OCI-LY1 (cell line): ENCODE results near the gene DIP2C.

Experiments used
- H2AFZ ChIP-seq: fragments of 200-600 bp; sonication (generic), shearing (Covaris generic); 2 replicates; pipeline ENCODE4 v1.6.0; 2014; ENCODE audit warnings: antibody characterized with exemption, mild to moderate bottlenecking, low read length
- H3F3A ChIP-seq: fragments of 200-600 bp; sonication (generic), shearing (Covaris generic); 2 replicates; pipeline ENCODE4 v1.6.0; 2014; ENCODE audit warnings: mild to moderate bottlenecking, antibody characterized with exemption, low read length, moderate library complexity; ENCODE audit not compliant: insufficient read depth
- H3K27ac ChIP-seq: fragments of 200-600 bp; sonication (generic); 2 replicates; pipeline ENCODE4 v1.5.1; 2014; ENCODE audit warnings: low read length, mixed run types, mild to moderate bottlenecking, low read depth; ENCODE audit not compliant: poor library complexity, severe bottlenecking
- H3K27me3 ChIP-seq: fragments of 200-600 bp; sonication (generic); 2 replicates; pipeline ENCODE4 v1.6.0; 2014; ENCODE audit warnings: antibody characterized with exemption, mild to moderate bottlenecking, low read length, moderate library complexity; ENCODE audit not compliant: insufficient read depth
- H3K36me3 ChIP-seq: fragments of 200-600 bp; sonication (generic); 2 replicates; pipeline ENCODE4 v1.6.1; 2014; ENCODE audit warnings: mild to moderate bottlenecking, antibody characterized with exemption, low read length, moderate library complexity, mixed read lengths; ENCODE audit not compliant: insufficient read depth
- H3K4me1 ChIP-seq: fragments of 200-600 bp; sonication (generic); 2 replicates; pipeline ENCODE4 v1.5.1; 2014; ENCODE audit warnings: mild to moderate bottlenecking, low read length, moderate library complexity; ENCODE audit not compliant: insufficient read depth, severe bottlenecking
- H3K4me2 ChIP-seq: fragments of 200-600 bp; sonication (generic), shearing (Covaris generic); 2 replicates; pipeline ENCODE4 v1.6.1; 2014; ENCODE audit warnings: low read length
- H3K4me3 ChIP-seq: fragments of 200-600 bp; sonication (generic); 2 replicates; pipeline ENCODE4 v1.5.1; 2014; ENCODE audit warnings: low read length, low read depth, mild to moderate bottlenecking, mixed read lengths; ENCODE audit not compliant: poor library complexity, severe bottlenecking
- H3K79me2 ChIP-seq: fragments of 200-600 bp; shearing (Covaris generic); 2 replicates; pipeline ENCODE4 v1.6.1; 2016; ENCODE audit warnings: mixed run types, low read length, mixed read lengths; ENCODE audit not compliant: insufficient read depth
- H3K9ac ChIP-seq: fragments of 200-600 bp; sonication (generic), shearing (Covaris generic); 2 replicates; pipeline ENCODE4 v1.6.1; 2014; ENCODE audit warnings: mild to moderate bottlenecking, low read length, mixed read lengths
- H3K9me2 ChIP-seq: fragments of 200-600 bp; sonication (generic), shearing (Covaris generic); 2 replicates; pipeline ENCODE4 v1.6.1; 2014; ENCODE audit warnings: low read depth, mild to moderate bottlenecking, low read length, mixed read lengths
- H3K9me3 ChIP-seq: fragments of 200-600 bp; shearing (Covaris generic); 2 replicates; pipeline ENCODE4 v1.6.1; 2014; ENCODE audit warnings: low read length, mixed read lengths
- H4K20me1 ChIP-seq: fragments of 200-600 bp; sonication (generic), shearing (Covaris generic); 2 replicates; pipeline ENCODE4 v1.6.0; 2016; ENCODE audit warnings: mild to moderate bottlenecking, low read length; ENCODE audit not compliant: insufficient read depth
- CTCF ChIP-seq: fragments of 200-600 bp; sonication (generic), shearing (Covaris generic); IDR thresholded peaks from 2 replicates; pipeline ENCODE4 v1.5.1; 2017; ENCODE audit warnings: mild to moderate bottlenecking, antibody characterized with exemption, low read length, moderate library complexity, mixed read lengths
- EZH2 ChIP-seq: fragments of 200-600 bp; sonication (generic), shearing (Covaris generic); IDR thresholded peaks from 2 replicates; pipeline ENCODE4 v1.8.0; 2017; ENCODE audit warnings: borderline replicate concordance, mixed run types, mild to moderate bottlenecking, antibody characterized with exemption, low read length, moderate library complexity, mixed read lengths

DIP2C gene

GRCh38 chr10:535051-535450 is 154.4 kb downstream of the DIP2C start:
- no peaks in the 10 kb centered on the region for H3K9me3 ChIP-seq
- no peaks in the 10 kb centered on the region for H4K20me1 ChIP-seq
- no peaks in the 10 kb centered on the region for H3F3A ChIP-seq
- peak overlapping the region; percentile 97 for H3K27ac ChIP-seq
- peaks cover 82% of the 10 kb centered on the region for H3K4me1 ChIP-seq
- no peak overlapping the region for H2AFZ ChIP-seq
- H3K9ac ChIP-seq = peak overlapping the region; percentile 13; the same call in 1 of the 2 replicates
- H3K79me2 ChIP-seq = peaks cover 67% of the 10 kb centered on the region
- H3K36me3 ChIP-seq = peaks cover 43% of the 10 kb centered on the region; the same call in 1 of the 2 replicates
- H3K9me2 ChIP-seq = no peaks in the 10 kb centered on the region
- peak overlapping the region; percentile 46; the same call in 1 of the 2 replicates for H3K4me2 ChIP-seq
- peak overlapping the region; percentile 13 for H3K4me3 ChIP-seq
- no peak for TF ChIP-seq EZH2
- peak; percentile 21; the same call in 1 of the 2 replicates for TF ChIP-seq CTCF
- H3K27me3 ChIP-seq = no peaks in the 10 kb centered on the region

- Histone ChIP-seq H4K20me1 (no peaks in the 10 kb centered on the region), H3K79me2 (peaks cover 58% of the 10 kb centered on the region), H3K4me1 (peaks cover 82% of the 10 kb centered on the region), H3K9ac (peak overlapping the region; percentile 36; the same call in 1 of the 2 replicates), H3K9me2 (no peaks in the 10 kb centered on the region), H2AFZ (no peak overlapping the region), H3K4me2 (peak overlapping the region; percentile 37), H3K9me3 (no peaks in the 10 kb centered on the region), H3K27ac (peak overlapping the region; percentile 97), H3F3A (no peaks in the 10 kb centered on the region), H3K36me3 (peaks cover 39% of the 10 kb centered on the region; the same call in 1 of the 2 replicates), H3K4me3 (no peak overlapping the region), H3K27me3 (no peaks in the 10 kb centered on the region)
- no peak for TF ChIP-seq CTCF
- no peak for TF ChIP-seq EZH2
Measured at GRCh38 chr10:534047-534566, 155.4 kb downstream of the DIP2C start.

DNA sequence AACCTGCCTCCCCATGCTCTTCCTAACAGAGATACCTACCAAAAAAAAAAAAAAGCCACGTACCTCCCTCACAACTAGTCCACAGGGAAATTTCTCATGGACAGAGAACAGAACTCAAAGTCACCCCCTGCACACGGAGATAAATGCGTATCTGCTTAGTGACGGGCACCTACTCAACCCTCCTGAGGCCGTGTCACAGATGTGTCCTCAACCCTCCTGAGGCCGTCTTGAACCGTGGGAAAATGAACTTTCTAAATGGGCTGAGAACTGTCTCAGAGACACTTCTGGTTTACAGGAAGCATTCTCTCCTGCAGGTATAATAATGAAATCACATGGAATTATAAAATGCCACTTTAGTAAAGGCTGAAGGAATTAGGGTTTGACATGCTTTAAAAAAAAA is 155.9 kb downstream of the DIP2C start:
- H3K4me3 ChIP-seq = no peak overlapping the region
- peak overlapping the region; percentile 37; the same call in 1 of the 2 replicates for H3K4me2 ChIP-seq
- peaks cover 82% of the 10 kb centered on the region for H3K4me1 ChIP-seq
- H3F3A ChIP-seq = no peaks in the 10 kb centered on the region
- H3K27me3 ChIP-seq = no peaks in the 10 kb centered on the region
- no peak overlapping the region for H2AFZ ChIP-seq
- H3K9me3 ChIP-seq = no peaks in the 10 kb centered on the region
- H3K9ac ChIP-seq = no peak overlapping the region; the same call in 1 of the 2 replicates
- peaks cover 35% of the 10 kb centered on the region; the same call in 1 of the 2 replicates for H3K36me3 ChIP-seq
- H3K9me2 ChIP-seq = no peaks in the 10 kb centered on the region
- peaks cover 53% of the 10 kb centered on the region for H3K79me2 ChIP-seq
- no peaks in the 10 kb centered on the region for H4K20me1 ChIP-seq
- peak overlapping the region; percentile 97 for H3K27ac ChIP-seq
- no peak for TF ChIP-seq CTCF
- TF ChIP-seq EZH2 = no peak
